GM23338 (cell line): ENCODE measurements around the gene EDIL3.

Source experiments
- CREB1 ChIP-seq: fragments of 250-450 bp; sonication (Bioruptor Pico); IDR thresholded peaks from 2 replicates; pipeline ENCODE4 v1.5.0; 2020; ENCODE audit warnings: low read depth, mild to moderate bottlenecking, moderate library complexity
- CTCF ChIP-seq, 2 experiments: fragments of 200-600 bp in 1 of 2; sonication (generic) in 1 of 2; conservative IDR thresholded peaks; 2 replicates each; pipeline versions ENCODE4 v1.5.1 to v1.6.1; 2016 to 2017; ENCODE audit warnings: antibody characterized with exemption in 2 of 2, low read depth in 2 of 2, mild to moderate bottlenecking in 2 of 2, moderate library complexity in 1 of 2
- ETS1 ChIP-seq: IDR thresholded peaks from 2 replicates; pipeline ENCODE4 v1.6.1; 2016; ENCODE audit warnings: antibody characterized with exemption
- EZH2 ChIP-seq: fragments of 200-600 bp; sonication (generic); IDR thresholded peaks from one replicate; pipeline ENCODE4 v1.8.0; 2017; ENCODE audit warnings: antibody characterized with exemption, mild to moderate bottlenecking, low read depth; ENCODE audit not compliant: unreplicated experiment
- EZH2phosphoT487 ChIP-seq: fragments of 200-600 bp; sonication (generic); IDR thresholded peaks from one replicate; pipeline ENCODE4 v1.8.1; 2018; ENCODE audit warnings: antibody characterized with exemption; ENCODE audit not compliant: unreplicated experiment
- JUNB ChIP-seq: IDR thresholded peaks from one replicate; pipeline ENCODE4 v1.6.1; 2016; ENCODE audit warnings: antibody characterized with exemption; ENCODE audit not compliant: unreplicated experiment
- NANOG ChIP-seq: IDR thresholded peaks from 2 replicates; pipeline ENCODE4 v1.6.1; 2016; ENCODE audit warnings: antibody characterized with exemption, borderline replicate concordance
- POLR2AphosphoS5 ChIP-seq: IDR thresholded peaks from 2 replicates; pipeline ENCODE4 v1.6.1; 2016; ENCODE audit warnings: antibody characterized with exemption, low read depth
- REST ChIP-seq: IDR thresholded peaks from one replicate; pipeline ENCODE4 v1.6.1; 2018; ENCODE audit warnings: antibody characterized with exemption; ENCODE audit not compliant: unreplicated experiment
- ZNF114 ChIP-seq: fragments of 250-450 bp; sonication (Bioruptor Pico); IDR thresholded peaks from 2 replicates; pipeline ENCODE4 v1.5.0; 2020; ENCODE audit warnings: mild to moderate bottlenecking, moderate library complexity
- ZNF462 ChIP-seq: fragments of 250-450 bp; sonication (Bioruptor Pico); IDR thresholded peaks from 2 replicates; pipeline ENCODE4 v1.5.0; 2020; ENCODE audit warnings: mild to moderate bottlenecking, moderate library complexity

- no peak for TF ChIP-seq CTCF (conservative IDR thresholded peaks at IDR 0.05; ENCODE audit: low read depth in 2 of 2)
- TF ChIP-seq POLR2AphosphoS5: no peak
- no peak for TF ChIP-seq ZNF114 (CRISPR knock-in tag)
- TF ChIP-seq EZH2: no peak
- TF ChIP-seq REST: no peak
- TF ChIP-seq CREB1 (CRISPR knock-in tag): no peak
- no peak for TF ChIP-seq ZNF462 (CRISPR knock-in tag)
- no peak for TF ChIP-seq JUNB
- TF ChIP-seq EZH2phosphoT487: no peak
- no peak for TF ChIP-seq ETS1
- no peak for TF ChIP-seq NANOG
Measured at GRCh38 chr5:84381502-84382362, 2.9 kb downstream of the EDIL3 start.
